GM19023 (cell line): ENCODE results near the gene MYRIP.
"Not testable (repeated sequence)": the region's sequence is repeated elsewhere in the genome, so short reads cannot be mapped to it uniquely, and the experiment has no call there.

Experiments used
- ATAC-seq: cut with Tn5 transposase; IDR thresholded peaks from one replicate; pipeline ENCODE4 v1.9.1; 2021; ENCODE audit warnings: mild to moderate bottlenecking, moderate library complexity; ENCODE audit not compliant: unreplicated experiment

The MYRIP gene

GRCh38 chr3:39809181-39809994 lies at the start of gene MYRIP:
MYRIP (plus strand) TSS chr3:39809609; CDS start chr3:39900817, 91,208 bp downstream.
- peak; percentile 83 for ATAC-seq

DNA sequence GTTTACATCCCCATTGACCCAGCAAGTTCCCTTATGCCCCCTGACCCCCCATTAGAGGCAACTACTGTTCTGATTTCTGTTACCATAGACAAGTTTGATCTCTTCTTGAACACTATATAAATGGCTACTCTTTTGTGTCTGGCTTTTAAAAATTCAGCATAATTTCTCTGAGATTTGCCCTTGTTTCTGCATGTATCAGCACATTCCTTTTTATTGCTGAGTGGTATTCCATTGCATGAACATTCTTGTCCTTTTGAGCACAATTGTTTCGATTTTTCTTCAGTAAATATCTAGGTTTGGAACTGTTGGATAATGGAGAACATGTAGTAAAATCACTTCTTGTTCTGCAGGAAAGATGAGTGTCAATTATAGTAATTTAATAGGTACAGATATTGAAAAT lies 49.1 kb upstream of the MYRIP start:
- ATAC-seq: no peak

GRCh38 chr3:39762537-39763070 lies 46.8 kb upstream of the MYRIP start:
- ATAC-seq: no peak

- no peak for ATAC-seq
These were observed 46.0 kb upstream of the MYRIP start for GRCh38 chr3:39763390-39763789.

- no peak for ATAC-seq
These were observed 43.8 kb upstream of the MYRIP start for GRCh38 chr3:39765575-39765974.

DNA sequence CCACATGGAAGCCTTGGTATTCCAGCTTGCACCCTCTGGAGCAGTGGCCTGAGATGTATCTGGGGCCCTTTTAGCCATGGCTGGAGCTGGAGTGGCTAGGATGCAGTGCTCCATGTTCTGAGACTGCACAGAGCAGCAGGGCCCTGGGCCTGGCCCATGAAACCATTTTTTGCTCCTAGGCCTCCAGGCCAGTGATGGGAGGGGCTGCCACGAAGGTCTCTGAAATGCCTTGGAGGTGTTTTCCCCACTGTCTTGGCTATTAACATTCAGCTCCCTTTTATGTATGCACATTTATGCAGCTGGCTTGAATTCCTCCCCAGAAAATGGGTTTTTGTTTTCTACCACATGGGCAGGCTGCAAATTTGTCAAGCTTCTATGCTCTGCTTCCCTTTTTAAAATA lies 43.0 kb upstream of the MYRIP start:
- ATAC-seq: no peak

DNA sequence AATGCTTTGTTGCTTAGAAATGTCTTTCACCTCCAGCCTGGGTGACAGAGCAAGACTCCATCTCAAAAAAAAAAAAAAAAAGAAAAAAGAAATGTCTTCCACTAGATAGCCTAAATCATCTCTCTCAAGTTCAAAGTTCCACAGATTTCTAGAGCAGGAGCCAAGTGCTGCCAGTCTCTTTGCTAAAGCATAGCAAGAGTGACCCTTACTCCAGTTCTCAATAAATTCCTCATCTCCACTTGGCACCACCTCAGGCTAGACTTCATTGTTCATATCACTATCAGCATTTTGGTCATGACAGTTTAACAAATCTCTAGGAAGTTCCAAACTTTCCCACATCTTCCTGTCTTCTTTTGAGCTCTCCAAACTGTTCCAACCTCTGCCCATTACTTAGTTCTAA lies 42.5 kb upstream of the MYRIP start:
- not testable (repeated sequence) for ATAC-seq

GRCh38 chr3:39778168-39778567 lies 31.2 kb upstream of the MYRIP start:
- not testable (repeated sequence) for ATAC-seq

- ATAC-seq: no peak
These were observed 29.7 kb upstream of the MYRIP start for GRCh38 chr3:39779511-39780230.

DNA sequence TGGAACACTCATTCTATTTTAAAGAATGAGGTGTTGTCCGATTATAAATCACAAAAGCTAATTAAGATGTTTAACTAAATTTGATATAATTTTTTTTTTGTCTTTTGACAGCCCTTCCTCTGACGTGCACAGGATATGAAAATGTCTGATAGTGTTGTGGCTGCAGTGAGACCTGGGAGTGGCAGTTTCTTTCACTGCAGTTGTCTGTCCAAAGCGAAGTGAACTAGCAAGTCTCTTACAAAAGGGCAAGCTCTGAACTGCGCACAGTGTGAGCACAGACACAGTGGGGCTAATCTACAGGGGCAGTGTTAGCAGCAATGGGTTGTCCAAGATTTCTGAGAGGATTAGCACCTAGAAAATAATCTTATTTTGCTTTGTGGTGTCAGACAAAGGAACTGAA lies 29.1 kb upstream of the MYRIP start:
- no peak for ATAC-seq

DNA sequence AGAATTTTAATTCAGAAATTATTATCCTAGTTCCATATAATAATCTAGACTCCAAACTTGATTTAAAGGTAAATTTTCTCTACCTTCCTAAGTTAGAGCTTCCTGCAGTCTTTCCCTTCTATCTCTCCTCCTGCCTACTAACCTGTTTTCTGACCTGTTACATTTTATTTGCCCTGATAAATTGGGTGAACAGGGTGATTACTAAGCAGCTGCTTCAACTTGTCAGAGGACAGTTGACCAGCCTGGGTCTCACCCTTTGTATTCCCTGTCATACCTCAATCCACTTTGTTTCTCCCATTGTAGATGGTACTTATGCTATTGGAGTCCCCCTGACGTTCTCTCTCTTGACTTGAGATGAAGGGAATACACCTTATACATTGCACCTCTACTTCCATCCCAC lies 28.4 kb upstream of the MYRIP start:
- no peak for ATAC-seq

DNA sequence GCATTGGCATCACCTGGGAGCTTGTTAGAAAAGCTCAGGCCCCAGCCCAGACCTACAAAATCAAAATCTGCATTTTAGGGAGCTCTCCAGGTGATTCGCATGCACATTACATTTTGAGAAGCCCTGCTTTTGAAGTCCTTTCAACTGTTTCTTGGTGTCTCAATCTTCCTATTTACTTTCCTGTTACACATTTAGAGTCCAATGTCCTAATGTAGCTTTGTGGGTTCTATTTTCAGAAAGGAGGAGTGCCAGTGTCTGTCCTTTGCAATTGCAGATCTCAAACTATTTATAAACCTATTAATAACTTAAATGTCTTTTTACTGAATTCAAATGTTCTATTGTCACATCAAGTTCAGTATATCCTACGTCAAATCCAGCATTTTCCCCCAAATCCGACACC lies 27.8 kb upstream of the MYRIP start:
- ATAC-seq: no peak

GRCh38 chr3:39783680-39784079 lies 25.7 kb upstream of the MYRIP start:
- ATAC-seq: no peak

GRCh38 chr3:39784922-39785321 lies 24.5 kb upstream of the MYRIP start:
- ATAC-seq: no peak

GRCh38 chr3:39788128-39788883 lies 21.1 kb upstream of the MYRIP start:
- ATAC-seq: no peak

DNA sequence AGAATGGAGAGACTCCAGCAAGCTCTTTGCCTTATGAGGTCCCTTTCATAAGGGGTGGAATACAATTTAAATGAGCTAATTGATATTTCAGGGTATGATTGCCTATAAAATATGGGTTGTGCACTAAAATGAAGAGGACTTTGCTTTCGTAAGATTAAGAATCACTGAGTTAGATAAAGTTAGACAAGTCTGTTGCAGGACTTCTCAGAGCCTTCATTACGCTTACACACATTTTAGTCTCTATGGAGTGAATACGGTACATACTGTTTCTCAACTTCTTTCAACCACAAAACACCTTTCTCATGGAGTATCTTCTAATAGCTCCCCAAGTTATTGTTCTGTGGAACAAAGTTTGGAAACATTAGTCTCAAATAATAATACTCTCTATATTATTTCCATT lies 17.8 kb upstream of the MYRIP start:
- ATAC-seq: no peak

GRCh38 chr3:39794880-39795279 lies 14.5 kb upstream of the MYRIP start:
- ATAC-seq: no peak

- no peak for ATAC-seq
These were observed 8.2 kb upstream of the MYRIP start for GRCh38 chr3:39801216-39801615.

- not testable (repeated sequence) for ATAC-seq
These were observed 6.9 kb upstream of the MYRIP start for GRCh38 chr3:39802486-39802885.

DNA sequence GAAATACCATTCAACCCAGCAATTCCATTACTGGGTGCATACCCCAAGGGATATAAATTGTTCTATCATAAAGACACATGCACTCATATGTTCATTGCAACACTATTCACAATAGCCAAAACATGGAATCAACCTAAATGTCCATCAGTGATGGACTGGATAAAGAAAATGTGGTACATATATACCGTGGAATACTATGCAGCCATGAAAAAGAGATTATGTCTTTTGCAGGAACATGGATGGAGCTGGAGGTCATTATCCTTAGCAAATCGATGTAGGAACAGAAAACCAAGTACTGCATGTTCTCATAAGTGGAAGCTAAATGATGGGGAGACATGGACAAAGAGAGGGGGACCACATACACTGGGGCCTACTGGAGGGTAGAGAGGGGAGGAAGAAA lies 5.5 kb upstream of the MYRIP start:
- no peak for ATAC-seq

DNA sequence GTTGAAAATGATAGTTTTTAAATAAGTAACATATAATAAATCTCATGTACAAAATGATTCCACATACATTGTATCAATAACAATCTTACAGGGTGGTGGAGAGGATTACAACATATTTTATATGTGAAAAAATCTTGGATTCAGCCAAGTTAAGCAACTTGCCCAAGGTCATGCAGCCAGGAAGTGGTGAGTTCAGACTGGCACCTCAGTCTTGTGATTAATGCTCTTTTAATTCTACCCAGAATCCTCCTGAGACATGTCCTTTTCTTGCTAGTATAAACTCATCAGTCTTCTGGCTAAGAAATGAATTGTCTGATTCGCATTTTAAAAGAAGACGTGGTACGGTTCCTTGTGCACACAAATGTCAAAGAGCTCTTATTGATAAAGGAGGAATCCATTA lies 4.5 kb upstream of the MYRIP start:
- ATAC-seq: no peak
